NCI-H524 treated with DMSO at 0.1 percent for 48 hours (cell line): ENCODE data around the gene OR4D1.
"Not testable (repeated sequence)": the region's sequence is repeated elsewhere in the genome, so short reads cannot be mapped to it uniquely, and the experiment has no call there.

Source experiments
- DNase-seq: peaks from one replicate; lab custom pipeline; 2025; lab: John Stamatoyannopoulos, UW

The OR4D1 gene

DNA sequence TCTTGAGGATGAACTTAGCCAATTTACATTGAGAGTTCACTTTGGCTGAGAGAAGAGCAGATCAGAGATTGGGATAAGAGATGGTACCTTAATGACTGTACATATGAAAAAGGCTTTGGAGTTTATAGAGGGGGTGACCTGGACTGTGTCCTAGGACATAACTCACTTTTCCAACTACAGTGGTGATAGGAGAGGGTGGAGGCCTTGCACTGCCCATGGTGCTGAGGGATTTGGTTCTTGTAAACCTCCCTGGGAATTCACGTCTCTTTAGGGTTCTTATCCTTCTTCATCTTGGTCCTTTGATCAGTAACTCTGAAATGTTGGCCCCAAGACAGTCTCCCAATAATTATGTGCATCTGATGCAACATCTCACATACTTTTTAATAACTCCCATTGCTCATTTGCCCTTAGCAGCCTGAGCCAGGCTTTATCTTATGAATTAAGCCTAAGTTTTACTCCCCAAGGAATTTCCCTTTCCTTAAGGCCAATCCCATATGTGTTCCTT, at the start of gene OR4D1:
TSS of gene OR4D1 (plus strand) at position 455 of the 505 bp plus-strand sequence. CDS start 6,770 bp downstream, outside the sequence.
- DNase-seq, result no peak

DNA sequence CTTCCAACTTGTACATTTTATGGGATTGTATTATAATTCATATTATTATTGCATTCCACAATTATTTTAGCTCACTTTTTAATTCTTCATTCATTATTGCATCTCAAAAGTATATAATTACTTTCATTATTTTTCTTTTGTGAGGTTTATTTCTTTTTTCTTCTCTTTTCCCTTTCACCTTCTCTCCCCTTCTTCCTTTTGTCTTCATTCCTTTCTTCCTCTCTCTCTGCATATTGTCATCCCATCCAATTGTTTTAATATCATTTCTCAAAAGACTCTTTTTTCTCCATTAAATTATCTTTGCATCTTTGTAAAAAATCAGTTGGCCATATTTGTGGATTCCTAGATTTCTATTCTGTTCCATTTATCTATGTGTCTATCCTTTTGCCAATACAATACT, 47.7 kb upstream of the OR4D1 start:
- DNase-seq, result no peak

GRCh38 chr17:58101898-58102297, 46.3 kb upstream of the OR4D1 start:
- not testable (repeated sequence) for DNase-seq

GRCh38 chr17:58105093-58105492, 43.1 kb upstream of the OR4D1 start:
- DNase-seq, result no peak

DNA sequence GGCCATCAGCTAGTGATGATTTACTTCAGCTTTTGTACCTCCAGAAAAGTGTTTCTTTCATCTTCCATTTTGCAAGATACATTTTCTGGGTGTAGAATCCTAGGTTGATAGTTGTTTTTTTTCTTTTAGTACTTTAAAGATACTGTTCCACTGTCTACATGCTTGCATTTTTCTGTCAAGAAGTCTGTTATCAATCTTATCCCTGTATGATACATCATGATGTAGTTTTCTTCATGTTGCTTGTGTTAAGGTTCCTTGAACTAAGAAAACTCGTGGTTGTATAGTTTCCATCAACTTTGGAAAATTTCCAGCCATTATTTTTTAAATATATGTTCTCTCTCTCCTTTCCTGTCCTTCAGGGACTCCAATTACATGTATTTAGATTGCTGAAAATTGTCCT, 40.9 kb upstream of the OR4D1 start:
- no peak for DNase-seq

DNA sequence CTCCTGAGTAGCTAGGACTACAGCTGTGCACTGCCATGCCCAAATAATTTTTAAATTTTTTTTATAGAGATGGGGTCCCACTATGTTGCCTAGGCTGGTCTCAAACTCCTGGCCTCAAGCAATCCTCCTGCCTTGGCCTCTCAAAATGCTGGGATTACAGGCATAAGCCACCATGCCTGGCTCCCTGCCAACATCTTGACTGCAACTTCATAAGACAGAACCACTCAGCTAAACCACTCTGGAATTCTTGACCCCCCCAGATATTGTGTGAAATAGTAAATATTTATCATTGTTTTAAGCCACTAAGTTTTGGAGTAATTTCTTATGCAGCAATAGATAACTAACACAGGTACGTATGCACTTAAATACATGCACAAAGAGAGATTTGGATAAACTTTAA, 39.0 kb upstream of the OR4D1 start:
- no peak for DNase-seq

DNA sequence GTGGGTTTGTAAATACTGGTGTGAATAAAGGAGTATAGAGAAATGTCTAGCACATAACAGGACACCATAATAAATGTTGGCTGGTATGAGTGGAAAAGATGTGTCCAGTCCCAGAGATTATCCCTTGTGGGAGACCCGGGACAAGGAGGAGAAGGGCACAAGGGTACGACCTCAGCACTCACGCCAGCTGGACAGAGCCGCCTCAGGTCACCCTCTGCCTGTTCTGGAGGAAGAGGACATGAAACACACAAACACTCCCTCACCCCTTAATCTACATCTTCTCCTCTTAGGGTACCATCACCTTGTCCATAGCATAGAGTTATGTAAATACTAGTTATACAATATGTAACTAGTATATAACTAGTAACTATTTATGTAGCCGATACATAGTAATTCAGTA, 38.2 kb upstream of the OR4D1 start:
- no peak for DNase-seq

- no peak for DNase-seq
Measured at GRCh38 chr17:58111676-58112075, 36.5 kb upstream of the OR4D1 start.

- peak; percentile 36 for DNase-seq
Measured at GRCh38 chr17:58112970-58113631, 35.1 kb upstream of the OR4D1 start.

GRCh38 chr17:58113947-58114346, 34.2 kb upstream of the OR4D1 start:
- no peak for DNase-seq

GRCh38 chr17:58117382-58117781, 30.8 kb upstream of the OR4D1 start:
- DNase-seq, result no peak

DNA sequence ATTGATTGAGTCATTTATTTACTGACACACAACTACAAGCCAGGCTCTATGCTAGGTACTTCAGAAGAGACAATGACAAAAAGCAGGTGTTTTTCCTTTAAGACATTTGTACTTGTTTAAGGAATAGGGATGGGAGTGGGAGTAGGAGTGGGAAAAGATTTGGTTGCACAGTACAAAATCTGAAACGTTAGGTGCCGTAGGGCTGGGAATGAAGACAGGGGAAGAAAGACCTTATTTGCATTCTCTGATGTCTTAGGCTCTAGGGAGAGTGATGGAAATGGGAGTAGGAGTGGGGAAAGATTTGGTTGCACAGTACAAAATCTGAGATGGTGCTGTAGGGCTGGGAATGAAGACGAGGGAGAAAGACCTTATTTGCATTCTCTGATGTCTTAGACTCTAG, 28.7 kb upstream of the OR4D1 start:
- no peak for DNase-seq

DNA sequence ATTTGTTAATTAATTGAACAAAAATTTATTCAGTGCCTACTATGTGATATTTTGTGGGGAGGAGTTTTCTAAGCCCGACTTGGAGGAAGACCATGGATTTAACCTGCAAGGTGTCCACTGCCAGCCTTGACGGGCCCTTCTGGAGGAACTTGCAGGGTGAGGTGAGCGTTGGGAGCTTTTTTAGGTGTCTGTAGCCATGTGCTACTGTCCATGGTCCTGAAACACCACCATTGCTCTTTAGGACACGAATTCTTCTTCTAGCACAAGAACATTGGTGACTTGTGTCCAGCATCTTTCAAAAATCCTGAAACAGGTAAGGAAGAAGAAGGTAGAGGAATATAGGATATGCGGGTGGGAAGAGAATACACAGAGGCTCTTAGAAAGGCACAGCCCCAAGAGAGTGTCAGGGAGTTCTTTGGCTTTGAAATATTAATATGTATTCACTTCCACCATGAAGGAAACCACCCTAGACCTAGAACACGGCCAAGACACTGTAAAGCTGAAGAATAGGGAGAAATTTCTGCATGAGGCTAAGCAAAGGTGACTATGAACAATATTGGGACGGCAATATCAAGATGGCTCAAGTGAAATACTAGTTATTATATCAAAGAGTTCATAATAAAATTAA, 27.9 kb upstream of the OR4D1 start:
- no peak for DNase-seq

DNA sequence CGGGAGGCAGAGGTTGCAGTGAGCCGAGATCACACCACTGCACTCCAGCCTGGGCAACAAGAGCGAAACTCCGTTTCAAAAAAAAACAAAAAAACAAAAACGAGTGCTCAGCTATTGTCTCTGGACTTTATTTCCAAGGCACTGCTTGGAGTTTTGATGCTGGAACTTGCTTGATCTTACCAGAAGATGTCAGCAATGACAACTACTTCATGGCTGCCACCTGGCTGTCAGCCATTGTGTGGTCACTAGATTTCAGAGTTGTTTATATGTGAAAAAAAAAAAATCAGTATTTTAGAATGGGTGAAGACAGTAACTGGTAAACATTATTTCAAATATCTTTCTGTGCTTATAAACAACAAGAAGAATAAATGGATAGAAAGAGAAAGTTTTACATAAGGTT, 26.3 kb upstream of the OR4D1 start:
- no peak for DNase-seq

DNA sequence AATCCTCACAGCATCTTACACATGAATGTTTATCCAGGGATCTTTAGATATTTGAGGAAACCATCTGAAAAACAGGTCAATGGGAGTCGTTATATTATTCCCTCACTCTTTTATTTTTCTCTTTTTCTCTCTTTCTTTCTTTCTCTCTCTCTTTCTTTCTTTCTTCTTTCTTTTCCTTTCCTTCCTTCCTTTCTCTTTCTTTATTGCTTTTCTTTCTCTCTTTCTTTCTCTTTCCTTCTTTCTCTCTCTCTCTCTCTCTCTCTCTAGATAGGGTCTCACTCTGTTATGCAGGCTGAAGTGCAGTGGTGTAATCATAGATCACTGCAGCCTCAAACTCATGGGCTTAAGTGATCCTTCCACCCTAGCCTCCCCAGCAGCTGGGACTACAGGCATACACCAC, 20.3 kb upstream of the OR4D1 start:
- no peak for DNase-seq

- DNase-seq, result not testable (repeated sequence)
Measured at GRCh38 chr17:58132697-58133096, 15.5 kb upstream of the OR4D1 start.

- no peak for DNase-seq
Measured at GRCh38 chr17:58136669-58137279, 11.4 kb upstream of the OR4D1 start.

DNA sequence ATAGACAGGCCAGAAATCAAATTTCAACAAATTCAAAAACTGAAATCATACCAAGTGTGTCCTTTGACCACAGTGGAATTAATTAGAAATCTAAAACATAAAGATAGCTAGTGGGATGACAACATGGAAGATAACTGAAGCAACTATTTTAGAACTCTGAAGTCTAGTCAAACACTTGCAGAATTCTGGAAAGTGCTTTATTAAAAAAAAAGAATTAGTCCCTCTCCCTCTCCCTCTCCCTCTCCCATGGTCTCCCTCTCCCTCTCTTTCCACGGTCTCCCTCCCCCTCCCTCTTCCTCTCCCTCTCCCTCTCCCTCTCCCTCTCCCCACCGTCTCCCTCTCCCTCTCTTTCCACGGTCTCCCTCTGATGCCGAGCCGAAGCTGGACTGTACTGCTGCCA, 6.7 kb upstream of the OR4D1 start:
- no peak for DNase-seq

- DNase-seq, result not testable (repeated sequence)
Measured at GRCh38 chr17:58143335-58143734, 4.8 kb upstream of the OR4D1 start.

DNA sequence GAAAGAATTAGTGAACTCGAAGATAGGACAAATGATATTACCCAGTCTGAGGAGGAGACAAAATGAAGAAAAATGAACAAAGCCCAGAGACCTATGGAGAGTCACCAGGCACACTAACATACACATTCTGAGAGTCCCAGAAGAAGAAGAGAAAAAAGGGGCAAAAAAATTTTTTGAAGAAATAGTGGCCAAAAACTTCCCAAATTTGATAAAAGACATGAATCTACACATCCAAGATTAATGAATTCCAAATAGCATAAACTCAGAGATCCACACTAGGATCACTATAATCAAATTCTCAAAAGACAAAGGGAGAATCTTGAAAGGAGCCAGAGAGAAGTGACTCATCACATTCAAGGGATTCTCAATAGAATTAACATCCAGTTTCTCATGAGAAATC, 3.4 kb upstream of the OR4D1 start:
- DNase-seq, result no peak

- DNase-seq, result no peak
Measured at GRCh38 chr17:58148609-58149008, 425 bp downstream of the OR4D1 start.

GRCh38 chr17:58150394-58150793, 2.2 kb downstream of the OR4D1 start:
- no peak for DNase-seq

DNA sequence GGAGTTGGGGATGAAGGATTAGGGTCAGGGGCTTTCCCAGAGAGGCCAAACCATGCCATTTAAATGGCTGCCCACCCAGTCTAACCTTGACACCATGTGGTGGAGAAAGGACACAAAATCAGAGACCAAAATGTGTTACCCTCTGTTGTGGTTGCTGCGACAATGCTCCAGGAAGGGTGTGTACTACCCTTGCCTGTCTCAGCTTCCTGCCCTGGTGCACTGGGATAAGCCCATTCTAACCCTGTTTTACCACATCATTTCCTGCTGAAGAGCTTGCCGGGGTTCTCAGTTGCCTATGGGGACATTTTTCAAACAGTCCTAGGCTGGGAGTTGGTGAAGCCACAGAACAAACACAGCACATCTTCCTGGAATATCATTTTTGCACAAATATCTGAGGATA, 4.9 kb downstream of the OR4D1 start:
- DNase-seq, result no peak
